SK-N-SH (cell line): Measurements from ENCODE around the gene MAP3K2.

Experiments used
- CHD2 ChIP-seq: fragments of 150-350 bp; IDR thresholded peaks from 2 replicates; pipeline ENCODE4 v1.6.1; 2018; ENCODE audit warnings: low read length; ENCODE audit not compliant: partially characterized antibody
- CTCF ChIP-seq: fragments of 200-600 bp; sonication (generic); IDR thresholded peaks from 2 replicates; pipeline ENCODE4 v1.6.1; 2017; ENCODE audit warnings: antibody characterized with exemption, mild to moderate bottlenecking, moderate library complexity
- ELF1 ChIP-seq: IDR thresholded peaks from 2 replicates; pipeline ENCODE4 v1.4.0; 2012
- EZH2phosphoT487 ChIP-seq: fragments of 200-600 bp; sonication (generic); IDR thresholded peaks from 2 replicates; pipeline ENCODE4 v1.6.1; 2017; ENCODE audit warnings: low read depth, mixed run types, mild to moderate bottlenecking, antibody characterized with exemption, moderate library complexity, borderline replicate concordance
- IRF3 ChIP-seq: fragments of 150-350 bp; IDR thresholded peaks from 2 replicates; pipeline ENCODE4 v1.6.1; 2016; ENCODE audit warnings: mild to moderate bottlenecking, low read depth, low read length
- NFIC ChIP-seq: IDR thresholded peaks from 2 replicates; pipeline ENCODE4 v1.4.0; 2012; ENCODE audit warnings: borderline replicate concordance
- POLR2AphosphoS5 ChIP-seq: IDR thresholded peaks from 2 replicates; pipeline ENCODE4 v1.6.1; 2012; ENCODE audit warnings: low read depth, low read length
- RAD21 ChIP-seq: IDR thresholded peaks from 2 replicates; pipeline ENCODE4 v1.6.1; 2012; ENCODE audit warnings: mild to moderate bottlenecking, low read length
- RCOR1 ChIP-seq: fragments of 150-350 bp; IDR thresholded peaks from 2 replicates; pipeline ENCODE4 v1.6.1; 2017; ENCODE audit warnings: antibody characterized with exemption, low read length
- REST ChIP-seq: IDR thresholded peaks from 2 replicates; pipeline ENCODE4 v1.6.1; 2012; ENCODE audit warnings: mild to moderate bottlenecking, low read depth, low read length, moderate library complexity
- RFX5 ChIP-seq: IDR thresholded peaks from 2 replicates; pipeline ENCODE4 v1.6.1; 2012; ENCODE audit warnings: mild to moderate bottlenecking, improper control_type of control experiment, low read length
- RXRA ChIP-seq: IDR thresholded peaks from 2 replicates; pipeline ENCODE4 v1.4.0; 2012; ENCODE audit warnings: low read depth, mild to moderate bottlenecking, borderline replicate concordance
- SMC3 ChIP-seq: IDR thresholded peaks from 2 replicates; pipeline ENCODE4 v1.6.1; 2012; ENCODE audit warnings: low read depth, low read length, improper control_type of control experiment
- YY1 ChIP-seq: IDR thresholded peaks from 2 replicates; pipeline ENCODE4 v1.4.0; 2012; ENCODE audit warnings: low read depth, mild to moderate bottlenecking

DNA sequence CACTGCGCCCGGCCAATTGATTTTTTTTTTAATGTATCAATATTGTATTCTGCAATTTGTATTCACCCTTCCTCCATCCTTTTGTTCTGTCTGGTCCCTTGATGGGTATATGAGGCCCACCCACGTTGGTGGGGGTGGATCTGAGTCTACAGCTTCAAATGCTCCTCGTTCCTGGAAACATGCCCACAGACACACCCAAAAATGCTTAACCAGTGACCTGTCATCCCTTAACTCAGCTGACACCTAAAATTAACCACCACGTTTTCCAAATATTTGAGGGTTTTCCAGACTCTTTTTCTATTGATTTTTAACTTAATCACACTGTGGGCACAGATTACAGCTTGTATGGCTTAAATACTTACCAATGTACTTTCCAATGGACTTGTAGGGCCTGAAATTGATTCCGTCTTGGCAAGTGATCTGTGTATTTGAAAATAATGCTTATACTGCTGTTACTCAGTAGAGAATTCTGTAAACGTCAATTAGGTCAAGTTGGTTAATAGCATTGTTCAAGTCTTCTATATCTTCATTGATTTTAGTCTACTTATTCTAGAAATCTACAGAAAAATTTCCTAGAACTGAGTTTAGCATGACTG, 133.3 kb downstream of the MAP3K2 start:
- TF ChIP-seq CHD2 (no peak), CTCF (no peak), POLR2AphosphoS5 (no peak), REST (no peak), RXRA (no peak), RFX5 (no peak), YY1 (no peak), EZH2phosphoT487 (no peak), ELF1 (no peak), IRF3 (no peak), RCOR1 (no peak), RAD21 (no peak), SMC3 (no peak), NFIC (no peak)
